ENCODE results near the gene RAD17.

GRCh38 chr5:69369340-69370121 lies at the start of gene RAD17, which contains the start of the genes AK6 and TAF9:
- TF ChIP-seq POLR2A (IDR thresholded peaks at IDR 0.05) = peak in 2 of 4 donors; percentile 47 to 69
- TF ChIP-seq, protein P1, sequence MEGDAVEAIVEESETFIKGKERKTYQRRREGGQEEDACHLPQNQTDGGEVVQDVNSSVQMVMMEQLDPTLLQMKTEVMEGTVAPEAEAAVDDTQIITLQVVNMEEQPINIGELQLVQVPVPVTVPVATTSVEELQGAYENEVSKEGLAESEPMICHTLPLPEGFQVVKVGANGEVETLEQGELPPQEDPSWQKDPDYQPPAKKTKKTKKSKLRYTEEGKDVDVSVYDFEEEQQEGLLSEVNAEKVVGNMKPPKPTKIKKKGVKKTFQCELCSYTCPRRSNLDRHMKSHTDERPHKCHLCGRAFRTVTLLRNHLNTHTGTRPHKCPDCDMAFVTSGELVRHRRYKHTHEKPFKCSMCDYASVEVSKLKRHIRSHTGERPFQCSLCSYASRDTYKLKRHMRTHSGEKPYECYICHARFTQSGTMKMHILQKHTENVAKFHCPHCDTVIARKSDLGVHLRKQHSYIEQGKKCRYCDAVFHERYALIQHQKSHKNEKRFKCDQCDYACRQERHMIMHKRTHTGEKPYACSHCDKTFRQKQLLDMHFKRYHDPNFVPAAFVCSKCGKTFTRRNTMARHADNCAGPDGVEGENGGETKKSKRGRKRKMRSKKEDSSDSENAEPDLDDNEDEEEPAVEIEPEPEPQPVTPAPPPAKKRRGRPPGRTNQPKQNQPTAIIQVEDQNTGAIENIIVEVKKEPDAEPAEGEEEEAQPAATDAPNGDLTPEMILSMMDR (IDR thresholded peaks at IDR 0.05) = peak in 1 of 6 experiments; percentile 9

Measured in esophagus squamous epithelium (tissue), 4 donors.